Stomach (tissue), 9 donors: Measurements from ENCODE around the gene ZNF211. TPM values are rescaled to one million over a fixed set of nuclear protein-coding genes. Genes with fewer than 3 reads are reported as not detected.

ENCODE experiments used
- DNase-seq, 2 donors: peaks; one replicate each; pipeline versions ENCODE4 v3.0.0 to v3.0.0-alpha.2; 2013 to 2019
- H3K27ac ChIP-seq, 5 donors: fragments of 200-600 bp in 4 of 5; sonication (generic) in 4 of 5; one replicate each; pipeline ENCODE4 v1.5.1; 2013 to 2019; ENCODE audit warnings: mild to moderate bottlenecking in 1 of 5, moderate library complexity in 1 of 5
- H3K27me3 ChIP-seq, 3 donors: fragments of 200-600 bp; sonication (generic); one replicate each; pipeline ENCODE4 v1.5.1; 2017 to 2019; ENCODE audit warnings: mixed run types in 1 of 3
- H3K36me3 ChIP-seq, 4 donors: fragments of 200-600 bp; sonication (generic); 1 replicate in 3 of 4; 2 replicates in 1 of 4; pipeline ENCODE4 v1.5.1; 2016 to 2019
- H3K4me1 ChIP-seq, 4 donors: fragments of 200-600 bp; sonication (generic); one replicate each; pipeline ENCODE4 v1.5.1; 2016 to 2019
- H3K4me3 ChIP-seq, 4 donors: fragments of 200-600 bp; sonication (generic) in 3 of 4; one replicate each; pipeline ENCODE4 v1.5.1; 2016 to 2019; ENCODE audit warnings: mild to moderate bottlenecking in 1 of 4
- H3K9me3 ChIP-seq, 4 donors: fragments of 200-600 bp; sonication (generic); one replicate each; pipeline ENCODE4 v1.5.1; 2016 to 2019
- CTCF ChIP-seq, 7 experiments: fragments of 450-650 bp in 4 of 7; fragments of 200-600 bp in 3 of 7; sonication (generic) in 3 of 7; IDR thresholded peaks; one replicate each; pipeline ENCODE4 v1.5.1; 2016 to 2019; ENCODE audit warnings: antibody characterized with exemption in 7 of 7, control low read depth in 2 of 7, mild to moderate bottlenecking in 1 of 7
- EP300 ChIP-seq: sonication (generic); formaldehyde crosslinking; IDR thresholded peaks from one replicate; pipeline ENCODE4 v1.6.1; 2017; ENCODE audit warnings: antibody characterized with exemption
- POLR2A ChIP-seq, 4 donors: fragments of 450-650 bp; IDR thresholded peaks; one replicate each; pipeline ENCODE4 v1.6.1; 2016; ENCODE audit warnings: antibody characterized with exemption in 4 of 4, control low read depth in 2 of 4, mild to moderate bottlenecking in 1 of 4, moderate library complexity in 1 of 4
- POLR2AphosphoS5 ChIP-seq, 3 donors: sonication (generic); formaldehyde crosslinking; IDR thresholded peaks; one replicate each; pipeline ENCODE4 v1.6.1; 2016; ENCODE audit warnings: antibody characterized with exemption in 3 of 3
- WGBS, 5 donors: extraction: QIAGEN DNeasy Blood & Tissue Kit in 3 of 5; methylation state at CpG; one replicate each; pipeline versions ENCODE4 v1.1.5 to v1.1.7; 2013 to 2018; 5-methylcytosine and 5-hydroxymethylcytosine counted together
- intact Hi-C: fragments of 100-400 bp; cut with DNase I; formaldehyde crosslinking; loops from one replicate; pipeline ENCODE4 v1.15.1; 2023; ENCODE audit warnings: low total_unique reads
- polyA plus RNA-seq, 3 donors: library from polyadenylated mRNA; stranded (reverse); fragments of 200-250 nt; gene quantifications; one replicate each; pipeline ENCODE4 v1.2.3, GENCODE V29; 2013
- total RNA-seq, 5 donors: library from RNA; depleted of rRNA; stranded (reverse); fragments of >200 nt; gene quantifications; one replicate each; pipeline versions ENCODE4 v1.1.0 to v1.2.3, GENCODE V29; 2014 to 2016
- donor health status: healthy with polysubstance abuse.
- donor health status: Bipolar disorder and iron deficiency.
- donor health status: healthy.

The ZNF211 gene
- total and polyA plus RNA-seq, 8 donors, result 4.4 to 37.1 (median 9.3) TPM

GRCh38 chr19:57633832-57634131 lies 814 bp downstream of the ZNF211 start:
- H3K27ac ChIP-seq, result peak overlapping the region in 2 of 5 donors; percentile 87 to 89
- WGBS, 5 donors, result 30 to 54% (median 37%) methylated on average over 5 to 6 of the region's 6 CpGs
- H3K4me3 ChIP-seq, result peak overlapping the region; percentile 71 to 96 (median 84)
- peaks cover 0 to 21% (median 13%) of the 10 kb centered on the region in 4 donors for H3K4me1 ChIP-seq
- TF ChIP-seq CTCF (IDR thresholded peaks at IDR 0.05) (no peak), EP300 (no peak), POLR2A (IDR thresholded peaks at IDR 0.05) (no peak), POLR2AphosphoS5 (IDR thresholded peaks at IDR 0.05) (no peak)
- H3K9me3 ChIP-seq, result peaks cover 10 to 59% (median 34%) of the 10 kb centered on the region in 4 donors
- no peaks in the 10 kb centered on the region for H3K27me3 ChIP-seq
- intact Hi-C loops, result no loop called here
- H3K36me3 ChIP-seq, result peaks cover 19 to 48% (median 43%) of the 10 kb centered on the region in 4 donors
- peak in 1 of 2 donors; percentile 32 for DNase-seq

GRCh38 chr19:57637379-57637778 lies 4.4 kb downstream of the ZNF211 start:
- no peaks in the 10 kb centered on the region for H3K27me3 ChIP-seq
- peaks cover 0 to 20% (median 13%) of the 10 kb centered on the region in 4 donors for H3K4me1 ChIP-seq
- H3K27ac ChIP-seq, result no peak overlapping the region
- H3K36me3 ChIP-seq, result peaks cover 53 to 81% (median 79%) of the 10 kb centered on the region in 4 donors
- H3K9me3 ChIP-seq, result peaks cover 36 to 78% (median 66%) of the 10 kb centered on the region in 4 donors
- intact Hi-C loops, result no loop called here
- no peak for TF ChIP-seq POLR2A (IDR thresholded peaks at IDR 0.05)
- TF ChIP-seq CTCF (IDR thresholded peaks at IDR 0.05), result no peak
- no peak for TF ChIP-seq EP300
- no peak for TF ChIP-seq POLR2AphosphoS5 (IDR thresholded peaks at IDR 0.05)
- 91 to 99% (median 97%) methylated on average over 4 of the region's 4 CpGs for WGBS, 5 donors
- H3K4me3 ChIP-seq, result no peak overlapping the region
- no peak for DNase-seq

GRCh38 chr19:57641715-57642234 lies 8.8 kb downstream of the ZNF211 start:
- Histone ChIP-seq H3K4me1 (no peaks in the 10 kb centered on the region), H3K9me3 (peaks cover 54 to 100% (median 81%) of the 10 kb centered on the region in 4 donors), H3K27me3 (no peaks in the 10 kb centered on the region), H3K36me3 (peaks cover 49 to 76% (median 66%) of the 10 kb centered on the region in 4 donors), H3K27ac (no peak overlapping the region), H3K4me3 (no peak overlapping the region)
- 96 to 100% (median 98%) methylated on average over 4 of the region's 4 CpGs for WGBS, 5 donors
- intact Hi-C loops, result no loop called here
- TF ChIP-seq POLR2A (IDR thresholded peaks at IDR 0.05) (no peak), CTCF (IDR thresholded peaks at IDR 0.05) (no peak), EP300 (no peak), POLR2AphosphoS5 (IDR thresholded peaks at IDR 0.05) (no peak)
- no peak for DNase-seq

DNA sequence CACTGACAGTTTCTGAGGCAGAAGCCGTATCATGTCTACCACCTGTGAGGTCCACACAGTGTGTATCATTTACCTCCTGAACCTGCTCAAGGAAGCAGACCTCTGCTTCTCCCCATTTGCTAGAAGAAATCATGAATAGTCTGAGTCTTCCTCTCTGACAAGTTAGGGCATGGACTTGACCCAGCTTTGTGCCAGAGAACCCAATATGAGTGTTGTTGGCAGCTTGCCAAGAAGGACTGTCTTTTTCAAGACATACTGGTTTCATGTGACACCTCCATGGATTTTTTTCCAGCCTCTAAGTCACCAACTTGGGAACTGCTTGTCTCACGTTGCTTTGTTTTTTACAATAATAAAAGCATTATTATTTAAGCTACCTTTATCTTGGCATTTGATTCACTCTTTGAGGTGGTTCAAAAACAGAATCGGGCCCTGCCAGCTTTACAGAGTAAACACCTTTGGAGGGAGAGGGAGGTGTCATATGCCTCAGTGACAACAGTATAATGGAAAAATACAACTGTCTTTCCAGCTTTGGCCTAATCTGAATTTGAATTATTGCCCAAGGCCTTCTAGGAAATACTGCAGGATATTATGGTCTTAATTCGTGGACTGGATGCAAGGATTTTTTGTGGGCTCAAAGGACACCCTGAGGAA lies 9.6 kb downstream of the ZNF211 start:
- H3K27ac ChIP-seq, result no peak overlapping the region
- TF ChIP-seq CTCF (IDR thresholded peaks at IDR 0.05) (no peak), POLR2A (IDR thresholded peaks at IDR 0.05) (no peak), EP300 (no peak), POLR2AphosphoS5 (IDR thresholded peaks at IDR 0.05) (no peak)
- peaks cover 43 to 68% (median 59%) of the 10 kb centered on the region in 4 donors for H3K36me3 ChIP-seq
- H3K27me3 ChIP-seq, result no peaks in the 10 kb centered on the region
- no peaks in the 10 kb centered on the region for H3K4me1 ChIP-seq
- no peak overlapping the region for H3K4me3 ChIP-seq
- DNase-seq, result no peak
- WGBS, 5 donors, result 85 to 98% (median 94%) methylated on average over 4 of the region's 4 CpGs
- peaks cover 46 to 98% (median 78%) of the 10 kb centered on the region in 4 donors for H3K9me3 ChIP-seq
- intact Hi-C loops, result no loop called here
